Natural killer cell (primary cell): ENCODE measurements around the gene GNAI1. TPM values are rescaled to one million over a fixed set of nuclear protein-coding genes. Genes with fewer than 3 reads are reported as not detected.
"Not testable (repeated sequence)": the region's sequence is repeated elsewhere in the genome, so short reads cannot be mapped to it uniquely, and the experiment has no call there.

Experiments
- ATAC-seq, 3 donors: fragments of 150-1000 bp in 2 of 3; fragments of 200-7000 bp in 1 of 3; cut with Tn5 transposase; 1 replicate in 1 of 3; 2 replicates in 2 of 3; pipeline ENCODE4 v1.10.0; 2021; ENCODE audit warnings: mild to moderate bottlenecking in 2 of 3, moderate library complexity in 2 of 3
- DNase-seq, 2 donors: peaks; one replicate each; pipeline versions ENCODE4 v3.0.0 to v3.0.0-alpha.2; 2013 to 2021; ENCODE audit warnings: mixed read lengths in 1 of 2
- H3K27ac ChIP-seq: one replicate; pipeline ENCODE4 v1.5.1; 2013; ENCODE audit warnings: mild to moderate bottlenecking, low read length
- H3K27me3 ChIP-seq: one replicate; pipeline ENCODE4 v1.6.1; 2013; ENCODE audit warnings: low read length; ENCODE audit not compliant: control insufficient read depth, insufficient read depth
- H3K36me3 ChIP-seq: one replicate; pipeline ENCODE4 v1.6.1; 2013; ENCODE audit warnings: low read length; ENCODE audit not compliant: control insufficient read depth, insufficient read depth
- H3K4me1 ChIP-seq: one replicate; pipeline ENCODE4 v1.6.1; 2013; ENCODE audit warnings: low read length; ENCODE audit not compliant: control insufficient read depth, insufficient read depth
- H3K4me3 ChIP-seq: one replicate; pipeline ENCODE4 v1.5.1; 2013; ENCODE audit warnings: low read length
- H3K9me3 ChIP-seq: one replicate; pipeline ENCODE4 v1.6.1; 2013; ENCODE audit warnings: low read length; ENCODE audit not compliant: control insufficient read depth, insufficient read depth
- H3K27ac Mint-ChIP-seq, 2 donors: one replicate each; pipeline ENCODE4 v1.8.0; 2022; ENCODE audit warnings: mild to moderate bottlenecking in 2 of 2, mixed read lengths in 2 of 2, moderate library complexity in 1 of 2
- H3K27me3 Mint-ChIP-seq, 2 donors: one replicate each; pipeline ENCODE4 v1.8.0; 2022; ENCODE audit warnings: low read depth in 2 of 2, mixed read lengths in 2 of 2
- H3K36me3 Mint-ChIP-seq: one replicate; pipeline ENCODE4 v1.8.0; 2022; ENCODE audit warnings: mixed read lengths
- H3K4me1 Mint-ChIP-seq, 2 donors: one replicate each; pipeline ENCODE4 v1.8.0; 2022; ENCODE audit warnings: mixed read lengths in 2 of 2
- H3K4me3 Mint-ChIP-seq: one replicate; pipeline ENCODE4 v1.8.0; 2022; ENCODE audit warnings: mild to moderate bottlenecking, moderate library complexity, mixed read lengths
- H3K9me3 Mint-ChIP-seq, 2 donors: one replicate each; pipeline ENCODE4 v1.8.0; 2022; ENCODE audit warnings: mixed read lengths in 2 of 2
- WGBS: methylation state at CpG from one replicate; pipeline ENCODE4 v1.1.7; 2013; ENCODE audit warnings: missing lambda C conversion rate; ENCODE audit not compliant: insufficient coverage; 5-methylcytosine and 5-hydroxymethylcytosine counted together
- intact Hi-C: fragments of 100-400 bp; cut with micrococcal nuclease; formaldehyde crosslinking; loops from one replicate; pipeline ENCODE4 v1.14.2; 2022
- total RNA-seq, 4 donors: library from RNA; stranded (reverse); fragments of 120-200 nt in 1 of 4; gene quantifications; one replicate each; pipeline versions ENCODE4 v1.2.3 to v1.2.4, GENCODE V29; 2013 to 2022
- TF ChIP-seq, protein P1 (sequence below): fragments of 200-600 bp; IDR thresholded peaks from one replicate; pipeline ENCODE4 v1.8.0; 2022; ENCODE audit warnings: antibody characterized with exemption

GNAI1 gene
- total RNA-seq, 3 donors from 2014 or later (not counting 1 experiment from before 2014, with no cell fraction given), result 0.59 to 1.1 (median 0.68) TPM

DNA sequence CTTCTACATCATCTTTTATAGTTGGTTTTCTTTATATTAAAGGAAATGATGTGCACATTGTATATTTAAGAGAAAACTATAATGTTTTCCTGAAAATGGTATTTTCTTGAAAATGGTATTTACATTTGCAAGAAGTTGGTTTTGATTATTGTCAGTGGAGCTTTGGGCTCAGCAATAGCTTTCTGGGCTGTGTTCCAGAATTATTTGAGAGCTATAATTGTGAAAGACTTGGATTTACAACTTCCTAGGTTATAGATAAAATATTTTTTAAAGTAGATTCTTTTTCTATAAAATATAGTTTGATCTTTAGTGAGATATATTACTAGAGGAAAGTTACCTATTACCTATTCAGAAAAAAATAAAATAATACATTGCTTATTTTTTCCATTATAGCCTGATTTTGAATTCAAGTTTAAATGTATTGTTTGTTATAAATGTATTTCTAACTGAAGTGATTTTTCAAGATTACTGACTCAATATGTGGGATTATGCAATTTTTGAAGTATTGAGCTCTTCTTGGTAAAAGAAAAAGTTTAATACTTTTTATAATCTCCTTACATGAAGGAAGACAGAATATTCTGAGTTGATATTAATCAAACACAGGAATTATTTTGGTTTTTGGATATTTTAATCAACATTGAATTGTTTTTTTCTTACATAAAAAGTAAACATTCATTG is 20.2 kb downstream of the GNAI1 start:
- DNase-seq, result no peak
- Histone ChIP-seq H3K4me3 (no peak overlapping the region), H3K4me1 (no peaks in the 10 kb centered on the region), H3K27ac (no peak overlapping the region), H3K27me3 (no peaks in the 10 kb centered on the region), H3K36me3 (no peaks in the 10 kb centered on the region), H3K9me3 (no peaks in the 10 kb centered on the region)
- H3K27ac Mint-ChIP-seq, result no peak overlapping the region
- intact Hi-C loops, result no loop called here
- ATAC-seq, result no peak
- TF ChIP-seq, protein P1, sequence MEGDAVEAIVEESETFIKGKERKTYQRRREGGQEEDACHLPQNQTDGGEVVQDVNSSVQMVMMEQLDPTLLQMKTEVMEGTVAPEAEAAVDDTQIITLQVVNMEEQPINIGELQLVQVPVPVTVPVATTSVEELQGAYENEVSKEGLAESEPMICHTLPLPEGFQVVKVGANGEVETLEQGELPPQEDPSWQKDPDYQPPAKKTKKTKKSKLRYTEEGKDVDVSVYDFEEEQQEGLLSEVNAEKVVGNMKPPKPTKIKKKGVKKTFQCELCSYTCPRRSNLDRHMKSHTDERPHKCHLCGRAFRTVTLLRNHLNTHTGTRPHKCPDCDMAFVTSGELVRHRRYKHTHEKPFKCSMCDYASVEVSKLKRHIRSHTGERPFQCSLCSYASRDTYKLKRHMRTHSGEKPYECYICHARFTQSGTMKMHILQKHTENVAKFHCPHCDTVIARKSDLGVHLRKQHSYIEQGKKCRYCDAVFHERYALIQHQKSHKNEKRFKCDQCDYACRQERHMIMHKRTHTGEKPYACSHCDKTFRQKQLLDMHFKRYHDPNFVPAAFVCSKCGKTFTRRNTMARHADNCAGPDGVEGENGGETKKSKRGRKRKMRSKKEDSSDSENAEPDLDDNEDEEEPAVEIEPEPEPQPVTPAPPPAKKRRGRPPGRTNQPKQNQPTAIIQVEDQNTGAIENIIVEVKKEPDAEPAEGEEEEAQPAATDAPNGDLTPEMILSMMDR, result no peak
- peaks cover 0 to 8% of the 10 kb centered on the region in 2 donors for H3K4me1 Mint-ChIP-seq
- H3K27me3 Mint-ChIP-seq, result no peaks in the 10 kb centered on the region
- H3K4me3 Mint-ChIP-seq, result no peak overlapping the region
- H3K36me3 Mint-ChIP-seq, result no peaks in the 10 kb centered on the region
- peaks cover 3 to 6% of the 10 kb centered on the region in 2 donors for H3K9me3 Mint-ChIP-seq

DNA sequence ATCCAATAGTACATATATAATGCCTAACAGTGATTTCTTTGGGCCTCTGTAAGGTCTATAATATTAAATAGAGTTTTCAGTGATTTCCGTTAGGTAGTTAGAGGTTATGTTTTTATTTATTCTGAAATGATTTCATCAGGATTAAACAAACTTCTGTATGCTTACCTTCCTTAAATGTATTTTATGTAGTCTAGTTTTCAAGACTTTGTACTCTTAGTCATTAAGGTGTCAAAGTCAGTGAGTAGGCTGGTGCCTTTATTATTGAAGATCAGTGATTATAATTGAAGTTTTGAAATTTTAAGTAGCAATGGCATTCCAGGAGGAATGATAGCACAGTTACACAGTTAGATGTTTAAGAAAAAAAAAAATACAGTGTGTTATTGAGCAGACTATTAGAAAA is 20.7 kb downstream of the GNAI1 start:
- Mint-ChIP-seq H3K27ac (no peak overlapping the region), H3K4me1 (peaks cover 0 to 8% of the 10 kb centered on the region in 2 donors), H3K9me3 (peaks cover 3 to 6% of the 10 kb centered on the region in 2 donors), H3K36me3 (no peaks in the 10 kb centered on the region), H3K4me3 (no peak overlapping the region), H3K27me3 (no peaks in the 10 kb centered on the region)
- Histone ChIP-seq H3K4me1 (no peaks in the 10 kb centered on the region), H3K9me3 (no peaks in the 10 kb centered on the region), H3K36me3 (no peaks in the 10 kb centered on the region), H3K27me3 (no peaks in the 10 kb centered on the region), H3K27ac (no peak overlapping the region), H3K4me3 (no peak overlapping the region)
- DNase-seq (no peak), ATAC-seq (no peak)
- intact Hi-C loops, result no loop called here
- no CpG with 5 or more reads among the region's 1 CpG for WGBS
- TF ChIP-seq, protein P1, result no peak

DNA sequence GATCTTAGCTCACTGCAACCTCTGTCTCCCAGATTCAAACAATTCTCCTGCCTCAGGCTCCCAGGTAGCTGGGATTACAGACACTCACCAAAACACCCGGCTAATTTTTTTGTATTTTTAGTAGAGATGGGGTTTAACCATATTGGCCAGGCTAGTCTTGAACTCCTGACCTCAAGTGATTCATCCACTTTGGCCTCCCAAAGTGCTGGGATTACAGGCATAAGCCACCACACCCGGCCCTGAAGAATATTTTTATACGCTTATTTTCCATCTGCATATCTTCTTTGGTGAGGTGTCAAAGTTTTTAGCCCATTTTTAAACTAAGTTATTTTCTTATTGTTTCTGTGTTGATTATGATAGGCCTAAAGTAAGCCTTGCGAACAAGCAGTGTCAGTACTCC is 23.1 kb downstream of the GNAI1 start:
- ATAC-seq, H3K9me3 Mint-ChIP-seq, H3K27ac ChIP-seq, H3K4me1 Mint-ChIP-seq, H3K36me3 Mint-ChIP-seq, H3K4me1 ChIP-seq, H3K9me3 ChIP-seq, H3K27me3 Mint-ChIP-seq, H3K27ac Mint-ChIP-seq, H3K4me3 Mint-ChIP-seq, H3K4me3 ChIP-seq, H3K27me3 ChIP-seq, DNase-seq, intact Hi-C loops, H3K36me3 ChIP-seq: not testable (repeated sequence)
- 100% methylated on average over 1 of the region's 4 CpGs for WGBS

DNA sequence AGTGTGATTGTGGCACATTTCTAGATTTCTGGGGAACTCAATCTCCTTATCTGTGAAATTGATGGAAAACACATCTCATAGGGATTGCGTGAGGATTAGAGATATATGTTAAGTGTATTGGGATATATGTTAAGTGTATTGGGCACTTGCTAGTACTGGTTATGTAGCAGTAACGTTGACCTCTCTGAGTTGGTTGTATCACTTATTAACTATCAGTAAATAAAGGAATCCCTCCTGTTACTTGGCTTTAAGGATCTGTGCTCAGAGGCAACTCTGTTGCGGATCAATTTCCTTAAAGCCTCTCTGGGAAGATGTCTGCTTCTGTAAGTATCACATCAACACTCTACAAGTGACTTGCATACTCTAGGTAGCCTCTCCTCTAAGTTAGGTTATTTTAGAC is 25.2 kb downstream of the GNAI1 start:
- Mint-ChIP-seq H3K27me3 (no peaks in the 10 kb centered on the region), H3K4me1 (no peaks in the 10 kb centered on the region), H3K27ac (no peak overlapping the region), H3K9me3 (peaks cover 4 to 6% of the 10 kb centered on the region in 2 donors), H3K36me3 (no peaks in the 10 kb centered on the region), H3K4me3 (no peak overlapping the region)
- no peak overlapping the region for H3K4me3 ChIP-seq
- no peak for DNase-seq
- H3K27ac ChIP-seq, result no peak overlapping the region
- H3K9me3 ChIP-seq, result no peaks in the 10 kb centered on the region
- no peaks in the 10 kb centered on the region for H3K27me3 ChIP-seq
- ATAC-seq, result no peak
- TF ChIP-seq, protein P1, result no peak
- H3K36me3 ChIP-seq, result no peaks in the 10 kb centered on the region
- WGBS, result 83% methylated on average over 2 of the region's 3 CpGs
- intact Hi-C loops, result no loop called here
- no peaks in the 10 kb centered on the region for H3K4me1 ChIP-seq
